OCI-LY7 (cell line): ENCODE data around the gene AFG1L.

Experiments
- EZH2phosphoT487 ChIP-seq: fragments of 200-600 bp; sonication (generic); IDR thresholded peaks from 2 replicates; pipeline ENCODE4 v1.6.1; 2018; ENCODE audit warnings: low read depth, borderline replicate concordance, mild to moderate bottlenecking, mixed run types, antibody characterized with exemption, low read length, moderate library complexity, mixed read lengths
- TF ChIP-seq, protein P1 (sequence below): fragments of 200-600 bp; sonication (generic); conservative IDR thresholded peaks from 2 replicates; pipeline ENCODE4 v1.5.1; 2014; ENCODE audit warnings: mild to moderate bottlenecking, antibody characterized with exemption, low read length, moderate library complexity, mixed read lengths

- TF ChIP-seq, protein P1, sequence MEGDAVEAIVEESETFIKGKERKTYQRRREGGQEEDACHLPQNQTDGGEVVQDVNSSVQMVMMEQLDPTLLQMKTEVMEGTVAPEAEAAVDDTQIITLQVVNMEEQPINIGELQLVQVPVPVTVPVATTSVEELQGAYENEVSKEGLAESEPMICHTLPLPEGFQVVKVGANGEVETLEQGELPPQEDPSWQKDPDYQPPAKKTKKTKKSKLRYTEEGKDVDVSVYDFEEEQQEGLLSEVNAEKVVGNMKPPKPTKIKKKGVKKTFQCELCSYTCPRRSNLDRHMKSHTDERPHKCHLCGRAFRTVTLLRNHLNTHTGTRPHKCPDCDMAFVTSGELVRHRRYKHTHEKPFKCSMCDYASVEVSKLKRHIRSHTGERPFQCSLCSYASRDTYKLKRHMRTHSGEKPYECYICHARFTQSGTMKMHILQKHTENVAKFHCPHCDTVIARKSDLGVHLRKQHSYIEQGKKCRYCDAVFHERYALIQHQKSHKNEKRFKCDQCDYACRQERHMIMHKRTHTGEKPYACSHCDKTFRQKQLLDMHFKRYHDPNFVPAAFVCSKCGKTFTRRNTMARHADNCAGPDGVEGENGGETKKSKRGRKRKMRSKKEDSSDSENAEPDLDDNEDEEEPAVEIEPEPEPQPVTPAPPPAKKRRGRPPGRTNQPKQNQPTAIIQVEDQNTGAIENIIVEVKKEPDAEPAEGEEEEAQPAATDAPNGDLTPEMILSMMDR = no peak
- no peak for TF ChIP-seq EZH2phosphoT487
Observed at GRCh38 chr6:108362455-108362854, 67.6 kb downstream of the AFG1L start.
